ENCODE measurements around the gene C17orf100. TPM values are rescaled to one million over a fixed set of nuclear protein-coding genes. Genes with fewer than 3 reads are reported as not detected.

Gene C17orf100
- 1 to 10 TPM; 1.9 to 3.3 (median 2.4) TPM for total RNA-seq

DNA sequence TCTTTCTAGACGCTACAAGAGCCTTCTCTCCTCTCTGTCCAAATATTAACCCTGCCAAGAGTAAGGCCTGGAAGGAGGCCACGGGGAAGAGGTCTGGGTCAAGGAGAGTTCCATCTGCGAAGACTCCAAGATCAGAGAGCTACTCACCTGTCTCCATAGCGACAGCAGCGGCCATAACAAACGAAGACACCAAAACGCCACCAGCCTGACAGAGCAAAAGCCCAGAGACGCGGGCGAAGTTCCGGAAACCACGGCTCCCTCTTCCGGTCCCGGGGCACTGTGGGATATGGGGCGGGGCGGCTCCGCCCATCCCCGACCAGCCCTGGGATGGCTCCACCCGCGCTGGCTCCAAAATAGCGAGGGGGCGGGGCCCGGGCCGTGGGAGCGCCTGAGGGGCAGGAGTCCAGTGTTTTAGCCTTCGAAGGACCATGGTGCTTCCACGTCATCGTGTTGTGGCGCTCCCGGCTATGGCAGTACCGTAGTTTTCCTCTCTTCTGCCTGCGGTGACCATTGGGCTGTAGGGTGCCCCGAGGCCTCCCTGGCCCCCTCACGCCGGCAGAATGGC, at the start of gene C17orf100, which contains the start of gene MED31:
Gene C17orf100, plus strand, starts transcription at position 409 of the 565 bp plus-strand sequence. Its CDS starts 152 bp downstream, at position 561.
Gene MED31, minus strand, starts transcription at position 252 of the 565 bp plus-strand sequence. Its CDS starts 77 bp downstream, at position 175.
- Histone ChIP-seq H3K4me3 (peak within 1 kb of the TSS; percentile 80), H3K4me1 (peaks cover 52% of the 10 kb centered on the region), H3K27ac (peak within 1 kb of the TSS; percentile 93), H3K36me3 (peaks cover 17% of the 10 kb centered on the region), H3K9me3 (no peaks in the 10 kb centered on the region), H3K27me3 (peaks cover 10% of the 10 kb centered on the region)
- peak; percentile 97 to 98 for DNase-seq (ENCODE audit: low spot score in 2 of 2)
- 0% methylated on average over 2 of the region's 35 CpGs for WGBS
- TF ChIP-seq POLR2A (IDR thresholded peaks at IDR 0.05), result peak in 1 of 2 donors; percentile 80
- no peak for TF ChIP-seq EP300 (IDR thresholded peaks at IDR 0.05)
- TF ChIP-seq, protein P1, sequence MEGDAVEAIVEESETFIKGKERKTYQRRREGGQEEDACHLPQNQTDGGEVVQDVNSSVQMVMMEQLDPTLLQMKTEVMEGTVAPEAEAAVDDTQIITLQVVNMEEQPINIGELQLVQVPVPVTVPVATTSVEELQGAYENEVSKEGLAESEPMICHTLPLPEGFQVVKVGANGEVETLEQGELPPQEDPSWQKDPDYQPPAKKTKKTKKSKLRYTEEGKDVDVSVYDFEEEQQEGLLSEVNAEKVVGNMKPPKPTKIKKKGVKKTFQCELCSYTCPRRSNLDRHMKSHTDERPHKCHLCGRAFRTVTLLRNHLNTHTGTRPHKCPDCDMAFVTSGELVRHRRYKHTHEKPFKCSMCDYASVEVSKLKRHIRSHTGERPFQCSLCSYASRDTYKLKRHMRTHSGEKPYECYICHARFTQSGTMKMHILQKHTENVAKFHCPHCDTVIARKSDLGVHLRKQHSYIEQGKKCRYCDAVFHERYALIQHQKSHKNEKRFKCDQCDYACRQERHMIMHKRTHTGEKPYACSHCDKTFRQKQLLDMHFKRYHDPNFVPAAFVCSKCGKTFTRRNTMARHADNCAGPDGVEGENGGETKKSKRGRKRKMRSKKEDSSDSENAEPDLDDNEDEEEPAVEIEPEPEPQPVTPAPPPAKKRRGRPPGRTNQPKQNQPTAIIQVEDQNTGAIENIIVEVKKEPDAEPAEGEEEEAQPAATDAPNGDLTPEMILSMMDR (IDR thresholded peaks at IDR 0.05), result no peak
- TF ChIP-seq POLR2AphosphoS5 (IDR thresholded peaks at IDR 0.05), result peak in 2 of 3 donors; percentile 20 to 54

DNA sequence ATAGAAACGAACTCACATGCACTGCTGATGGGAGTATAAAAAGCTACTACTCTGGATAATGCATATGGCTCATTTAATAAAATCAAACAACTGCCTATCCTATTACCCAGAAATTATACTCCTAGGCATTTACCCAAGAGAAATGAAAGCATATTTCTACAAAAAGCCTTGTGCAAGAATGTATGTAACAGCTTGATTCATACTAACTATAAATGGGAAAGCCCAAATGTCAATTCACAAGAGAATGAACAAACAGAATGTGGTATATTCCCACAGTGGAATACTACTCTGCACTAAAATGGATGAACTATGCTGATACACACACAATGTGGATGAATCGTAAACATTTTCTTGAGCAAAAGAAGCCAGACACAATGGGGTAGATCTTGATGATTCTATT, 49.4 kb upstream of the C17orf100 start:
- 93% methylated on average over 2 of the region's 2 CpGs for WGBS
- no peak for TF ChIP-seq EP300 (IDR thresholded peaks at IDR 0.05)
- TF ChIP-seq POLR2AphosphoS5 (IDR thresholded peaks at IDR 0.05), result no peak
- TF ChIP-seq POLR2A (IDR thresholded peaks at IDR 0.05), result no peak
- TF ChIP-seq, protein P1 (IDR thresholded peaks at IDR 0.05), result no peak
- Histone ChIP-seq H3K36me3 (peaks cover 33% of the 10 kb centered on the region), H3K9me3 (no peaks in the 10 kb centered on the region), H3K27me3 (no peaks in the 10 kb centered on the region), H3K4me1 (peaks cover 5% of the 10 kb centered on the region), H3K27ac (no peak overlapping the region), H3K4me3 (no peak overlapping the region)
- DNase-seq (ENCODE audit: low spot score in 2 of 2), result no peak

DNA sequence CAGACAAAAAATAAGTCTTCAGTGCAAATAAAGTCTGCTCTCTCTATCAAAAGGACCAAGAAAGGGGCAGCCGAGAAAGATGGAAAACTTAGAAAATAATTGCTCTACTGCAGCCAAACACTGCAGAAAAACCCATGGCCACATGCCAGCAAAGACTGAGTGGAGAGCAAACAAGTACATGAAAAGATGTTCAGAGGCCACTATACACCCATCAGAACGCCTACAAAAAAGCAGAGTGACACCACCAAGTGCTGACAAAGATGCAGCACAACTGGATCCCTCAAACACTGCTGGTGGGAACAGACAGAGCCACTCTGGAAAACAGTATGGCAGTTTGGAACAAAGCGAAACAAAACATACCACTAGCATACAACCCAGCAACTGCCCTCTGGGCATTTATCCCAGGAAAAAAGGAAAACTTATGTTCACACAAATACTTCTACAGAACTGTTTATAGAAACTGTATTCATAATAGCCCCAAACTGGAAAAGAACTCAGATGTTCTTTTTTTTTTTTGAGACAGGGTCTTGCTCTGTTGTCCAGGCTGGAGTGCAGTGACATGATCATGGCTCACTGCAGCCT, 47.7 kb upstream of the C17orf100 start:
- no peak for TF ChIP-seq POLR2AphosphoS5 (IDR thresholded peaks at IDR 0.05)
- TF ChIP-seq, protein P1 (IDR thresholded peaks at IDR 0.05), result no peak
- peaks cover 50% of the 10 kb centered on the region for H3K36me3 ChIP-seq
- H3K27me3 ChIP-seq, result no peaks in the 10 kb centered on the region
- WGBS, result 61% methylated on average over 3 of the region's 3 CpGs
- H3K9me3 ChIP-seq, result no peaks in the 10 kb centered on the region
- H3K27ac ChIP-seq, result no peak overlapping the region
- peaks cover 5% of the 10 kb centered on the region for H3K4me1 ChIP-seq
- DNase-seq (ENCODE audit: low spot score in 2 of 2), result no peak
- no peak overlapping the region for H3K4me3 ChIP-seq

DNA sequence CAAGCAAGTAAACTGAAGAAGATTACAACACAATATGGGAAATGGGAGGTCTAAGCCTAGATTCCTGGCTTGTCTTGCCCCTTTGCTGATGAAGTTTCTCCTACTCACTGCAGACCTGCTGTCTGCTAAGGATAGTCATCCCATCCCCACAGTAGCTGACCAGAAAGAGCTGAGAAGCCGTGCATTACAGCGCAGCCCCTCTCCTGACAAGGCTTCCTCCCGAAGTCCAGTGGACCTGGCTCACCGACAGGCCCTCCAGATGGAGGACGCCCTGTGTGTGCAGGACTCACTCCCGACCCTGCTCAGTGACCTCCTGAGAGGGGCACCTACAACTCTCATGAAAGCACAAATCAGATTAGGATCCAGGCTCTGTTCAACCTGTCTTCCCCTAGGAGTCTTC, 46.4 kb upstream of the C17orf100 start:
- 97% methylated on average over 6 of the region's 6 CpGs for WGBS
- H3K27ac ChIP-seq, result no peak overlapping the region
- peaks cover 56% of the 10 kb centered on the region for H3K36me3 ChIP-seq
- no peak for TF ChIP-seq POLR2AphosphoS5 (IDR thresholded peaks at IDR 0.05)
- no peak for TF ChIP-seq EP300 (IDR thresholded peaks at IDR 0.05)
- no peak for TF ChIP-seq POLR2A (IDR thresholded peaks at IDR 0.05)
- TF ChIP-seq, protein P1 (IDR thresholded peaks at IDR 0.05), result no peak
- H3K4me1 ChIP-seq, result no peaks in the 10 kb centered on the region
- DNase-seq (ENCODE audit: low spot score in 2 of 2), result no peak
- no peaks in the 10 kb centered on the region for H3K27me3 ChIP-seq
- no peak overlapping the region for H3K4me3 ChIP-seq
- no peaks in the 10 kb centered on the region for H3K9me3 ChIP-seq

DNA sequence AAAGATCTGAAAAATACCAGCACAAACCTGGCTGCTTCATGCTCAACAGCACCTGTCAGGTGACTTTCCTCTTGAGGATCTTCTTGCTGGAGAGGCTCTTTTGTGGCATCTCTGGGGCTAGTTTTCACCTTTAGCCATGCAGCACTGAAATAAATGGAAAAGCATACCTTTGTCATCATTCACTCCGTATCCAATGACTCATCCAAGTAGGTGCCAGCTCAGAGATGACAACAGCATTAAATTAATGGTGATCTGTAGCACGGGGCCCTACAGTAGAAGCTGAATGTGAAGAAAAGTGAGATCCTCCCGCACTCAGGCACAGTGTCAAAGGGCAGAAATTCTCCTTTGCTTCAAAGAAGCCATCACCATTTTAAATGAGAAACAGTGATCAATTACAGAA, 43.2 kb upstream of the C17orf100 start:
- WGBS, result 74% methylated on average over 3 of the region's 3 CpGs
- H3K4me3 ChIP-seq, result no peak overlapping the region
- H3K4me1 ChIP-seq, result no peaks in the 10 kb centered on the region
- no peak for DNase-seq (ENCODE audit: low spot score in 2 of 2)
- no peaks in the 10 kb centered on the region for H3K9me3 ChIP-seq
- H3K27me3 ChIP-seq, result no peaks in the 10 kb centered on the region
- H3K36me3 ChIP-seq, result peaks cover 62% of the 10 kb centered on the region
- TF ChIP-seq, protein P1 (IDR thresholded peaks at IDR 0.05), result no peak
- TF ChIP-seq POLR2A (IDR thresholded peaks at IDR 0.05) (no peak), POLR2AphosphoS5 (IDR thresholded peaks at IDR 0.05) (no peak), EP300 (IDR thresholded peaks at IDR 0.05) (no peak)
- no peak overlapping the region for H3K27ac ChIP-seq

All from suprapubic skin (tissue), 4 donors.